Activated CD4-positive, alpha-beta T cell treated with anti-CD3 and anti-CD28 coated beads for 36 hours (primary cell): ENCODE results near the gene QPRT. TPM values are rescaled to one million over a fixed set of nuclear protein-coding genes. Genes with fewer than 3 reads are reported as not detected.
"Not testable (repeated sequence)": the region's sequence is repeated elsewhere in the genome, so short reads cannot be mapped to it uniquely, and the experiment has no call there.

Experiments
- ATAC-seq: fragments of 200-7000 bp; cut with Tn5 transposase; one replicate; pipeline ENCODE4 v1.10.0; 2021; ENCODE audit warnings: mild to moderate bottlenecking, moderate library complexity
- CTCF ChIA-PET: fragments of 350-600 bp; sonication (Branson Sonifier 250); formaldehyde crosslinking; loops from one replicate; lab custom pipeline; 2021; ENCODE audit warnings: antibody characterized with exemption; lab: Charles Lee
- POLR2A ChIA-PET: fragments of 350-600 bp; sonication (Branson Sonifier 250); formaldehyde crosslinking; loops from one replicate; lab custom pipeline; 2021; ENCODE audit warnings: antibody characterized with exemption, inconsistent platforms; lab: Charles Lee
- DNase-seq: peaks from one replicate; pipeline ENCODE4 v3.0.0-alpha.2; 2020
- H3K27ac Mint-ChIP-seq: one replicate; pipeline ENCODE4 v1.8.0; 2021; ENCODE audit warnings: mixed read lengths
- H3K27me3 Mint-ChIP-seq: one replicate; pipeline ENCODE4 v1.8.0; 2021; ENCODE audit warnings: mixed read lengths
- H3K36me3 Mint-ChIP-seq: one replicate; pipeline ENCODE4 v1.8.0; 2021; ENCODE audit warnings: low read depth, mixed read lengths
- H3K4me1 Mint-ChIP-seq: one replicate; pipeline ENCODE4 v1.8.0; 2021; ENCODE audit warnings: mixed read lengths
- H3K4me3 Mint-ChIP-seq: one replicate; pipeline ENCODE4 v1.8.0; 2021; ENCODE audit warnings: mild to moderate bottlenecking, moderate library complexity, mixed read lengths
- H3K9me3 Mint-ChIP-seq: one replicate; pipeline ENCODE4 v1.8.0; 2021; ENCODE audit warnings: low read depth, mixed read lengths
- intact Hi-C, 2 experiments: fragments of 100-400 bp; cut with DNase I in 1 of 2; cut with micrococcal nuclease in 1 of 2; formaldehyde crosslinking; loops; one replicate each; pipeline versions ENCODE4 v1.14.2 to v1.15.1; 2022 to 2024; cut with DNase I, micrococcal nuclease
- total RNA-seq, 2 experiments: library from RNA; stranded (reverse); gene quantifications; one replicate each; pipeline ENCODE4 v1.2.3, GENCODE V29; 2021

QPRT gene
- total RNA-seq, 2 experiments from 2014 or later: 5.7 to 6.8 TPM

GRCh38 chr16:29646947-29647346, 32.0 kb upstream of the QPRT start:
- intact Hi-C loops: no loop called here
- Mint-ChIP-seq H3K4me3 (no peak overlapping the region), H3K27ac (no peak overlapping the region), H3K36me3 (no peaks in the 10 kb centered on the region), H3K4me1 (peaks cover 21% of the 10 kb centered on the region), H3K27me3 (no peaks in the 10 kb centered on the region), H3K9me3 (no peaks in the 10 kb centered on the region)
- DNase-seq: no peak
- CTCF ChIA-PET: no interaction called here
- no peak for ATAC-seq
- POLR2A ChIA-PET: no interaction called here

- no peaks in the 10 kb centered on the region for H3K36me3 Mint-ChIP-seq
- H3K27ac Mint-ChIP-seq: no peak overlapping the region
- ChIA-PET POLR2A (interaction anchor here (0.7 kb wide), 1 partner anchor 324 kb away, joined by 6 read pairs; no protein-coding TSS in a partner anchor), CTCF (interaction anchor here (0.6 kb wide), 1 partner anchor 503 kb away, joined by 3 read pairs; no protein-coding TSS in a partner anchor)
- no peaks in the 10 kb centered on the region for H3K27me3 Mint-ChIP-seq
- intact Hi-C loops: no loop called here
- H3K4me1 Mint-ChIP-seq: peaks cover 20% of the 10 kb centered on the region
- H3K9me3 Mint-ChIP-seq: no peaks in the 10 kb centered on the region
- DNase-seq (no peak), ATAC-seq (no peak)
- H3K4me3 Mint-ChIP-seq: no peak overlapping the region
These were observed 29.1 kb upstream of the QPRT start for GRCh38 chr16:29649588-29650494.

- ChIA-PET POLR2A (no interaction called here), CTCF (no interaction called here)
- H3K4me3 Mint-ChIP-seq: no peak overlapping the region
- no peak for ATAC-seq
- H3K9me3 Mint-ChIP-seq: no peaks in the 10 kb centered on the region
- no peaks in the 10 kb centered on the region for H3K27me3 Mint-ChIP-seq
- no peak for DNase-seq
- peaks cover 11% of the 10 kb centered on the region for H3K4me1 Mint-ChIP-seq
- no peak overlapping the region for H3K27ac Mint-ChIP-seq
- intact Hi-C loops: no loop called here
- H3K36me3 Mint-ChIP-seq: no peaks in the 10 kb centered on the region
These were observed 28.2 kb upstream of the QPRT start for GRCh38 chr16:29650771-29651170.

GRCh38 chr16:29651774-29652349, 27.1 kb upstream of the QPRT start:
- Mint-ChIP-seq H3K4me1 (peaks cover 8% of the 10 kb centered on the region), H3K4me3 (no peak overlapping the region), H3K27me3 (no peaks in the 10 kb centered on the region), H3K36me3 (no peaks in the 10 kb centered on the region), H3K27ac (no peak overlapping the region), H3K9me3 (no peaks in the 10 kb centered on the region)
- no peak for ATAC-seq
- ChIA-PET POLR2A (no interaction called here), CTCF (interaction anchor here (0.6 to 1.4 kb wide), 3 partner anchors 11 to 138 kb away, joined by 3 to 9 read pairs (median 3); partner anchors contain the start of gene KIF22)
- no peak for DNase-seq
- intact Hi-C loops: no loop called here

GRCh38 chr16:29653471-29653870, 25.5 kb upstream of the QPRT start:
- Mint-ChIP-seq H3K27me3 (no peaks in the 10 kb centered on the region), H3K36me3 (no peaks in the 10 kb centered on the region), H3K4me3 (no peak overlapping the region), H3K9me3 (no peaks in the 10 kb centered on the region), H3K4me1 (peaks cover 8% of the 10 kb centered on the region), H3K27ac (no peak overlapping the region)
- intact Hi-C loops: no loop called here
- CTCF ChIA-PET: no interaction called here
- ATAC-seq (no peak), DNase-seq (no peak)
- POLR2A ChIA-PET: interaction anchor here (0.6 to 0.7 kb wide), 2 partner anchors 9 to 64 kb away, joined by 3 to 8 read pairs; no protein-coding TSS in a partner anchor

GRCh38 chr16:29653890-29654289, 25.1 kb upstream of the QPRT start:
- intact Hi-C loops, H3K9me3 Mint-ChIP-seq, H3K27ac Mint-ChIP-seq, CTCF ChIA-PET, ATAC-seq, H3K36me3 Mint-ChIP-seq, DNase-seq, H3K27me3 Mint-ChIP-seq, H3K4me3 Mint-ChIP-seq: not testable (repeated sequence)
- POLR2A ChIA-PET: interaction anchor here (0.6 to 0.7 kb wide), 2 partner anchors 9 to 64 kb away, joined by 3 to 8 read pairs; no protein-coding TSS in a partner anchor
- peaks cover 10% of the 10 kb centered on the region for H3K4me1 Mint-ChIP-seq

- Mint-ChIP-seq H3K36me3 (no peaks in the 10 kb centered on the region), H3K9me3 (no peaks in the 10 kb centered on the region), H3K27ac (no peak overlapping the region), H3K4me3 (no peak overlapping the region), H3K27me3 (no peaks in the 10 kb centered on the region), H3K4me1 (peaks cover 24% of the 10 kb centered on the region)
- intact Hi-C loops: no loop called here
- ATAC-seq: no peak
- ChIA-PET CTCF (no interaction called here), POLR2A (no interaction called here)
- DNase-seq: no peak
These were observed 22.1 kb upstream of the QPRT start for GRCh38 chr16:29656688-29657523.

GRCh38 chr16:29658705-29659104, 20.3 kb upstream of the QPRT start:
- no peak overlapping the region for H3K4me3 Mint-ChIP-seq
- POLR2A ChIA-PET: no interaction called here
- DNase-seq: no peak
- H3K27me3 Mint-ChIP-seq: no peaks in the 10 kb centered on the region
- peaks cover 31% of the 10 kb centered on the region for H3K4me1 Mint-ChIP-seq
- H3K36me3 Mint-ChIP-seq: peaks cover 7% of the 10 kb centered on the region
- ATAC-seq: no peak
- H3K27ac Mint-ChIP-seq: peak overlapping the region; percentile 56
- no peaks in the 10 kb centered on the region for H3K9me3 Mint-ChIP-seq
- intact Hi-C loops: no loop called here
- CTCF ChIA-PET: interaction anchor here (0.6 to 0.8 kb wide), 2 partner anchors 17 to 840 kb away, joined by 3 to 4 read pairs; no protein-coding TSS in a partner anchor

- peaks cover 37% of the 10 kb centered on the region for H3K36me3 Mint-ChIP-seq
- ATAC-seq (no peak), DNase-seq (no peak)
- peak overlapping the region; percentile 99 for H3K4me3 Mint-ChIP-seq
- intact Hi-C loops: loop anchor here (1.0 to 5.0 kb wide), 5 partner anchors 35 to 201 kb away; partner anchors contain the start of gene CDIPT (in 1 of the 2)
- H3K4me1 Mint-ChIP-seq: peaks cover 54% of the 10 kb centered on the region
- H3K27me3 Mint-ChIP-seq: no peaks in the 10 kb centered on the region
- ChIA-PET POLR2A (interaction anchor here (0.6 to 1.2 kb wide), 4 partner anchors 9 to 223 kb away, joined by 4 to 8 read pairs (median 5); partner anchors contain the start of gene QPRT), CTCF (interaction anchor here (1.0 kb wide), 1 partner anchor 123 kb away, joined by 3 read pairs; no protein-coding TSS in a partner anchor)
- H3K27ac Mint-ChIP-seq: peak overlapping the region; percentile 97
- H3K9me3 Mint-ChIP-seq: no peaks in the 10 kb centered on the region
These were observed 16.8 kb upstream of the QPRT start for GRCh38 chr16:29662000-29662728.

GRCh38 chr16:29662729-29663015, 16.3 kb upstream of the QPRT start:
- DNase-seq (peak; percentile 66), ATAC-seq (peak; percentile 14)
- peaks cover 37% of the 10 kb centered on the region for H3K36me3 Mint-ChIP-seq
- ChIA-PET CTCF (interaction anchor here (0.6 to 1.0 kb wide), 4 partner anchors 29 to 359 kb away, joined by 3 to 5 read pairs (median 3); no protein-coding TSS in a partner anchor), POLR2A (interaction anchor here (0.6 to 1.2 kb wide), 3 partner anchors 9 to 223 kb away, joined by 4 to 8 read pairs (median 6); partner anchors contain the start of gene QPRT)
- H3K4me3 Mint-ChIP-seq: peak overlapping the region; percentile 99
- H3K27ac Mint-ChIP-seq: peak overlapping the region; percentile 97
- H3K4me1 Mint-ChIP-seq: peaks cover 55% of the 10 kb centered on the region
- no peaks in the 10 kb centered on the region for H3K27me3 Mint-ChIP-seq
- H3K9me3 Mint-ChIP-seq: no peaks in the 10 kb centered on the region
- intact Hi-C loops: loop anchor here (1.0 to 5.0 kb wide), 6 partner anchors 35 to 201 kb away; partner anchors contain the start of gene CDIPT (in 1 of the 2)
